Ishikawa (cell line): ENCODE data around the gene SNED1.

Experiments used
- CEBPB ChIP-seq: IDR thresholded peaks from 2 replicates; pipeline ENCODE4 v1.6.1; 2012
- CREB1 ChIP-seq: IDR thresholded peaks from 2 replicates; pipeline ENCODE4 v1.6.1; 2012; ENCODE audit warnings: low read depth
- EGR1 ChIP-seq: IDR thresholded peaks from 2 replicates; pipeline ENCODE4 v1.6.1; 2012
- EP300 ChIP-seq: IDR thresholded peaks from 2 replicates; pipeline ENCODE4 v1.6.1; 2012; ENCODE audit warnings: borderline replicate concordance
- FOXM1 ChIP-seq: IDR thresholded peaks from 2 replicates; pipeline ENCODE4 v1.6.1; 2012; ENCODE audit warnings: low read depth, borderline replicate concordance
- NFIC ChIP-seq: IDR thresholded peaks from 2 replicates; pipeline ENCODE4 v1.6.1; 2012
- RAD21 ChIP-seq: IDR thresholded peaks from 2 replicates; pipeline ENCODE4 v1.6.1; 2012; ENCODE audit warnings: low read depth
- TAF1 ChIP-seq: IDR thresholded peaks from 2 replicates; pipeline ENCODE4 v1.6.1; 2012; ENCODE audit warnings: low read depth, mild to moderate bottlenecking
- TCF12 ChIP-seq: IDR thresholded peaks from 2 replicates; pipeline ENCODE4 v1.6.1; 2012; ENCODE audit warnings: low read depth
- TEAD4 ChIP-seq: IDR thresholded peaks from 2 replicates; pipeline ENCODE4 v1.6.1; 2012
- YY1 ChIP-seq: IDR thresholded peaks from 2 replicates; pipeline ENCODE4 v1.6.1; 2012; ENCODE audit warnings: low read depth
- ZBTB7A ChIP-seq: IDR thresholded peaks from 2 replicates; pipeline ENCODE4 v1.6.1; 2012; ENCODE audit warnings: low read depth
- TF ChIP-seq, protein P1 (sequence below): IDR thresholded peaks from 2 replicates; pipeline ENCODE4 v1.6.1; 2012
- TF ChIP-seq, protein P2 (sequence below): IDR thresholded peaks from 2 replicates; pipeline ENCODE4 v1.6.1; 2012; ENCODE audit warnings: low read depth, mild to moderate bottlenecking
- TF ChIP-seq, protein P3 (sequence below): IDR thresholded peaks from 2 replicates; pipeline ENCODE4 v1.6.1; 2012

The SNED1 gene

DNA sequence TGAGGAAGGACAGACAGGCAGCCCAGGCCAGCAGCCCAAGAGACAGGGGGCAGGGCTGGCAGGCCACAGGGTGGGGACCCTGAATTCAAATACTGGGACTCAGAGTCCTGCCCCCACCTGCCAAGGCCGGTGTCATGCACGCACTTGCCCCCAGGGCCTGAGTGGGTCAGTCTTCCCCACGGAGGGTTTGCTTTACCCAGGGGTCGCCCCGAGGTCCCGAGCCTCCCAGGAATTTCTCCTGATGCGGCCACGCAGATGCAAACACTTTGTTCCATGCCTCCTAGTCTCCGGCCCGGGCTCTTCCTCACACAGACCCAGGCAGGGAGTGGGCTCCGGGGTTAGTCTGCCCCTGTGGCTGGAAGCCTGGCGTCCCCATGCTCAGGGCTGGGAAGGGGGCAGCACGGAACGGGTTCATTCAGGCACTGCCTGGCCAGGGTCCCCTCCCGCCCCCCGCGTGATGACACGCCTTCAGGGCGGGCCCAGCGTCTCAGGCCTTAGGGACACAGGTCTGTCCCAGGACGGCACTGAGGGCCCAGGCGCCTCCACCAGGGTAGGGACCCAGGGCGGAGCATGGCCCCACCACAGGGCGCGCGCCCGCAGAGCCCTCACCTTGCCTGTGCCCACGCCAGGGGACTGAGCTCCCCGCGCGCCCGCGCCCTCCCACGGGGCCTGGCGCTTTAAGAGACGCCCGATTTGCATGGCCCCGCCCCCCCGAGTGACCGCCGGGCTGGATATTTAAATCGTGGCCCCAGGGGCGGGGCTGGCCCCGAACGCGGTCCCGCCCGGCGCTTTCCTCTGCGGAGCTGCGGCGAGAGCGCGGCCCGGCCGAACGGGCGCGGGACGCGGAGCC is at the start of gene SNED1:
SNED1 (plus strand) TSS at position 763 of the 850 bp plus-strand sequence. CDS start 220 bp downstream, outside the sequence.
- TF ChIP-seq, protein P1, sequence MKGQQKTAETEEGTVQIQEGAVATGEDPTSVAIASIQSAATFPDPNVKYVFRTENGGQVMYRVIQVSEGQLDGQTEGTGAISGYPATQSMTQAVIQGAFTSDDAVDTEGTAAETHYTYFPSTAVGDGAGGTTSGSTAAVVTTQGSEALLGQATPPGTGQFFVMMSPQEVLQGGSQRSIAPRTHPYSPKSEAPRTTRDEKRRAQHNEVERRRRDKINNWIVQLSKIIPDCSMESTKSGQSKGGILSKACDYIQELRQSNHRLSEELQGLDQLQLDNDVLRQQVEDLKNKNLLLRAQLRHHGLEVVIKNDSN, result 0 out of 2 replicates have a peak, but pooled peaks have one; percentile 13
- TF ChIP-seq ZBTB7A, result peak; percentile 95
- no peak for TF ChIP-seq EP300
- TF ChIP-seq EGR1, result peak; percentile 46; the same call in 1 of the 2 replicates
- no peak for TF ChIP-seq TCF12
- no peak for TF ChIP-seq YY1

DNA sequence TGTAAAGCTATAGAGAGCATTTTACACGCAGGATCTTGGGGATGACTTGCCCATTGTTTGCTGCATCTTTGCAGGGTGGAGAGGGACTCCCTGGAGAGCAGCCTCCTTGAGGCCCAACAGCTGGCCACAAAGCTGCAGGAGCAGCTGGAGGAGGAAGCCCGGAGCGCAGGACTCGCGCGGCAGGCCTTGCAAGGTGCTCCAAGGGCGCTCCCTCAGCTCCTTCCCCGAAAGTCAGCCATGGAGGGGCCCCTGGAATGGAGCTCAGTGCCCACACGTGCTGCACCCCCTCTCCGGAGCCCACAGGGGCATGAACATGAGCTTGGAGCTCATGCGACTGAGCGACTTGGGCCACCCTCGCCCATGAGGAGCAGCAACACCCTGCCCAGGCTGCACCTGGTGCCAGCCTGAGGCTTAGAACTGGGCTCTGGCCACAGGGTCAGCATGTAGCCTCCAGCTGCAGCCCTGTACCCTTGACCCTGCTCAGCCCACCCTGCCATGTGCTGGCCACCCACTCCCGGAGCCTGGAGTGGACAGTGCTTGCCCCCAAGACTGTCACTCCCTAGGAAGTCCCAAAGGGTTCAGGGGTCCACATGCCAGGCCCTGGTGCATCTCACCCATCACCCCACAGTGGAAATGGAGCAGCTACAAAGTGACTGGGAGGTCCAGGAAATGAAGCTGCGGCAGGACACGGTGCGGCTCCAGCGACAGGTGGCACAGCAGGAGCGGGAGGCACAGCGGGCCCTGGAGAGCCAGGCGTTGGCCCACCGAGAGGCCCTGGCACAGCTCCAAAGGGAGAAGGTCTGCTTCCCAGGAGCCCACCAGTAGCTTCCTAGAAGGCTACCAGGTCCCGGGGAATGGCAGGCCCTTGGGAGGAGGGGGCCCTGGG is 49.3 kb upstream of the SNED1 start:
- TF ChIP-seq TCF12 (no peak), CEBPB (no peak), TAF1 (no peak), YY1 (no peak)
- TF ChIP-seq, protein P2, sequence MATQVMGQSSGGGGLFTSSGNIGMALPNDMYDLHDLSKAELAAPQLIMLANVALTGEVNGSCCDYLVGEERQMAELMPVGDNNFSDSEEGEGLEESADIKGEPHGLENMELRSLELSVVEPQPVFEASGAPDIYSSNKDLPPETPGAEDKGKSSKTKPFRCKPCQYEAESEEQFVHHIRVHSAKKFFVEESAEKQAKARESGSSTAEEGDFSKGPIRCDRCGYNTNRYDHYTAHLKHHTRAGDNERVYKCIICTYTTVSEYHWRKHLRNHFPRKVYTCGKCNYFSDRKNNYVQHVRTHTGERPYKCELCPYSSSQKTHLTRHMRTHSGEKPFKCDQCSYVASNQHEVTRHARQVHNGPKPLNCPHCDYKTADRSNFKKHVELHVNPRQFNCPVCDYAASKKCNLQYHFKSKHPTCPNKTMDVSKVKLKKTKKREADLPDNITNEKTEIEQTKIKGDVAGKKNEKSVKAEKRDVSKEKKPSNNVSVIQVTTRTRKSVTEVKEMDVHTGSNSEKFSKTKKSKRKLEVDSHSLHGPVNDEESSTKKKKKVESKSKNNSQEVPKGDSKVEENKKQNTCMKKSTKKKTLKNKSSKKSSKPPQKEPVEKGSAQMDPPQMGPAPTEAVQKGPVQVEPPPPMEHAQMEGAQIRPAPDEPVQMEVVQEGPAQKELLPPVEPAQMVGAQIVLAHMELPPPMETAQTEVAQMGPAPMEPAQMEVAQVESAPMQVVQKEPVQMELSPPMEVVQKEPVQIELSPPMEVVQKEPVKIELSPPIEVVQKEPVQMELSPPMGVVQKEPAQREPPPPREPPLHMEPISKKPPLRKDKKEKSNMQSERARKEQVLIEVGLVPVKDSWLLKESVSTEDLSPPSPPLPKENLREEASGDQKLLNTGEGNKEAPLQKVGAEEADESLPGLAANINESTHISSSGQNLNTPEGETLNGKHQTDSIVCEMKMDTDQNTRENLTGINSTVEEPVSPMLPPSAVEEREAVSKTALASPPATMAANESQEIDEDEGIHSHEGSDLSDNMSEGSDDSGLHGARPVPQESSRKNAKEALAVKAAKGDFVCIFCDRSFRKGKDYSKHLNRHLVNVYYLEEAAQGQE, result no peak

DNA sequence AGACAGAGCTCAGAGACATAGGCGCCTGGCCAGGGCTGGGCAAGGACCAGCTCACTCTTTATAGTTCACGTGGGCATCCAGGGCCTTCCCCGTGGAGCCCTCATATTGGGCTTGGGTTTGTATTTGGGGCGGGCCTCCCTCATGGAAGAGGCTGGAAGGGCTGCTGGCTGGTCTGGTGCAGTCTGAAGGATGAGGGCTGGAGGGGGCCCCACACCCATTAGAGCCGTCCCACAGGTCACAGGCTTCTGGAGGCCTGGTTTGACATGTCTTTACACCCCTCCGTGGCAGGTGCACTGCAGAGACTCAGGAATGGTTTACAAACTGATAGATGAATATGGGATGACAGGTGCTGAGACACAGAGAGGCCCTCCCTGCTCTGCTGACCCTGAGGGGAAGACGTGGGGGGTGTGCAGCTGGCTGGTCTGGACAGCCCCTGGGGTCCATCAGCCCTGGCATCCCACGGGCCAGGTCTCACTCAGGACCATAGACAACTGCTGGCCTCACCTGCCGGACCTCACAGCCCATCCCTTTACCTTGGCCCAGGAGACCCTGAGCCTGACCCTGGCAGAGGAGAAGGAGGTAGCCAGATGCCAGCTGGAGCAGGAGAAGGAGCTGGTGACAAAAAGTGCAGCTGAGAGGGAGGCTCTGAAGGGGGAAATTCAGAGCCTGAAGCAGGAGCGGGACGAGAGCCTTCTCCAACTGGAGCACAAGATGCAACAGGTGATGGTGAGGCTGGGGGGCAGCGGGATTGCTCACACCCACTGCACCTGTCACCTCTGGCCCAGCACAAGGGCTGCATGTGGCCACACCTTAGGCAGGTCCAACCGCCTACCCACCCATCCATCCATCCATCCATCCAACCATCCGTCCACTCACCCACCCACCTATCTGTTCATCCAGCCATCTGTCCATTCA is 48.4 kb upstream of the SNED1 start:
- TF ChIP-seq CEBPB, result no peak
- TF ChIP-seq EP300, result no peak
- TF ChIP-seq EGR1, result no peak
- no peak for TF ChIP-seq TAF1
- TF ChIP-seq TEAD4, result no peak
- TF ChIP-seq, protein P2, result no peak
- no peak for TF ChIP-seq CREB1
- TF ChIP-seq TCF12, result no peak
- TF ChIP-seq FOXM1, result no peak
- TF ChIP-seq NFIC, result no peak
- TF ChIP-seq, protein P3, sequence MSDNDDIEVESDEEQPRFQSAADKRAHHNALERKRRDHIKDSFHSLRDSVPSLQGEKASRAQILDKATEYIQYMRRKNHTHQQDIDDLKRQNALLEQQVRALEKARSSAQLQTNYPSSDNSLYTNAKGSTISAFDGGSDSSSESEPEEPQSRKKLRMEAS, result no peak
- TF ChIP-seq ZBTB7A, result no peak
- no peak for TF ChIP-seq YY1
- TF ChIP-seq, protein P1, result no peak

DNA sequence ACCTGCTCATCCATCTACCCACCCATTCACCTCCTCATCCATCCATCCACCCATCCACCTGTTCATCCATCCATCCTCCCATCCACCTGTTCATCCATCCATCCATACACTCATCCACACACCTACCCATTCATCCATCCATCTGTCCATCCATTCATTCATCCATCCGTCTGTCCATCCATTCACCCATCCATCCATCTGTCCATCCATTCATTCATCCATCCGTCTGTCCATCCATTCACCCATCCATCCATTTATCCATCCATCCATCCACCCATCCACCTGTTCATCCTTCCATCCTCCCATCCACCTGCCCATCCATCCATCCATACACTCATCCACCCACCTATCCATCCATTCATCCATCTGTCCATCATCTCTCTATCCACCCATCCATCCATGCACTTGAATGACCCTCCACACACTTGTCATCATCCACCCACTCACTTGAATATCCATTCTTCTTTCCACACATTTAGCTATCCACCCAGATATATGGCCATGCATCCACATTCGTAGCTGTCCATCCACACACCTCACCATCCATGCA is 47.3 kb upstream of the SNED1 start:
- TF ChIP-seq FOXM1 (no peak), ZBTB7A (no peak)

DNA sequence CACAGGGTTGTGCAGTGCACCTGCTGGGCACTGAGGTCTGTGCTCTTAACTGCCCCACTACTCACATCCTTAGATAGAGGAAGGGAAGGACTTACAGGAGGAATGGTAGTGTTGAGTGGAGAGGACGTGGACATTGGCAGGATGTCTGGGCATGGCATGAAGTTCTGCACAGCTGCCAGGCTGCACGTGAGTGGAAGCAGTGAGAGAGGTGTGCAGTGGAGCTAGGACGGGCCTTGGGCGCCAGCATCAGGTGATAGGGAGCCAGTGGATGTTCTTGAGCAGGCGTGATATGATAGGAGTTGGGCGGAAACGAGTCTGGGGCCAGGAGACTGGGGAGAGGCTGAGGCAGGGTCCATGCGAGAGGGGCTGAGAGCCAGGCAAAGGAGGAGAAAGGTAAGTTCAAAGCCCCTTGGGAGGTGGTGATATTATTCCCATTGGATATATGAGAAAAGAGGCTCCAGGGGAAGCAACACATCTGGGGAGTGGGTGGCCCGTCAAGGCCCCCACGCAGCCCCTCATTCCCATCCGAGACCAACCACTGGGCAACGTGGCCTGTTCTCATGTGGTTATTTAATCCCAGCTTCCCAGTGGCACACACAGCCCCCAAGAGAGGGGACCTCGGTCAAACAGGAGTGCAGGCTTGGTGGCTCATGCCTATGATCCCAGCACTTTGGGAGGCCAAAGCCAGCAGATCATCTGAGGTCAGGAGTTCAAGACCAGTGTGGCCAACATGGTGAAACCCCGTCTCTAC is 45.7 kb upstream of the SNED1 start:
- TF ChIP-seq TAF1, result no peak
- TF ChIP-seq CREB1, result no peak
- no peak for TF ChIP-seq RAD21
- TF ChIP-seq, protein P3, result no peak
- TF ChIP-seq EGR1, result no peak
- no peak for TF ChIP-seq NFIC
- no peak for TF ChIP-seq YY1
- no peak for TF ChIP-seq EP300
- TF ChIP-seq, protein P2, result no peak
- TF ChIP-seq TCF12, result no peak
- TF ChIP-seq CEBPB, result no peak
- no peak for TF ChIP-seq FOXM1
- TF ChIP-seq TEAD4, result no peak
- TF ChIP-seq, protein P1, result no peak
- no peak for TF ChIP-seq ZBTB7A
